Upper lobe of right lung (tissue), 1 donor: Measurements from ENCODE around the gene NT5DC3. TPM values are rescaled to one million over a fixed set of nuclear protein-coding genes. Genes with fewer than 3 reads are reported as not detected.

ENCODE experiments used
- ATAC-seq: fragments of 200-7000 bp; cut with Tn5 transposase; one replicate; pipeline ENCODE4 v1.9.1; 2020; ENCODE audit warnings: mild to moderate bottlenecking, moderate library complexity
- DNase-seq: peaks from one replicate; pipeline ENCODE4 v3.0.0-alpha.2; 2020
- H3K27ac ChIP-seq: fragments of 200-600 bp; one replicate; pipeline ENCODE4 v1.8.0; 2022
- H3K27me3 ChIP-seq: fragments of 200-600 bp; one replicate; pipeline ENCODE4 v1.8.0; 2022; ENCODE audit warnings: mild to moderate bottlenecking
- H3K36me3 ChIP-seq: fragments of 200-600 bp; one replicate; pipeline ENCODE4 v1.8.0; 2022
- H3K4me1 ChIP-seq: fragments of 200-600 bp; one replicate; pipeline ENCODE4 v1.8.0; 2022
- H3K4me3 ChIP-seq: fragments of 200-600 bp; one replicate; pipeline ENCODE4 v1.8.0; 2022; ENCODE audit warnings: mild to moderate bottlenecking
- H3K9me3 ChIP-seq: fragments of 200-600 bp; one replicate; pipeline ENCODE4 v1.8.0; 2022
- CTCF ChIP-seq: fragments of 200-600 bp; IDR thresholded peaks from one replicate; pipeline ENCODE4 v1.8.0; 2022; ENCODE audit warnings: antibody characterized with exemption
- intact Hi-C: fragments of 100-400 bp; cut with DNase I; formaldehyde crosslinking; loops from one replicate; pipeline ENCODE4 v1.11.0; 2022
- total RNA-seq: library from RNA; stranded (reverse); fragmentation: NEBNext Ultra II Directional; extraction: Animal tissue kit (Norgen Biotek cat#: 25700); gene quantifications from one replicate; pipeline ENCODE4 v1.2.1, GENCODE V29; 2021
- donor health status: DM: no; HTN: yes; CAD: no; lungs with severe emphysema.

The NT5DC3 gene
- total RNA-seq, 1 donor from 2014 or later, result 6.5 TPM

GRCh38 chr12:103821773-103822172, 19.3 kb downstream of the NT5DC3 start:
- Histone ChIP-seq H3K27me3 (no peaks in the 10 kb centered on the region), H3K4me1 (no peaks in the 10 kb centered on the region), H3K4me3 (no peak overlapping the region), H3K27ac (no peak overlapping the region), H3K36me3 (no peaks in the 10 kb centered on the region), H3K9me3 (no peaks in the 10 kb centered on the region)
- intact Hi-C loops, result no loop called here
- no peak for DNase-seq
- ATAC-seq, result no peak
- no peak for TF ChIP-seq CTCF

- no peak for ATAC-seq
- Histone ChIP-seq H3K27ac (no peak overlapping the region), H3K36me3 (no peaks in the 10 kb centered on the region), H3K27me3 (no peaks in the 10 kb centered on the region), H3K9me3 (no peaks in the 10 kb centered on the region), H3K4me1 (no peaks in the 10 kb centered on the region), H3K4me3 (no peak overlapping the region)
- intact Hi-C loops, result no loop called here
- TF ChIP-seq CTCF, result no peak
- no peak for DNase-seq
Observed at GRCh38 chr12:103820881-103821489, 20.0 kb downstream of the NT5DC3 start.

- TF ChIP-seq CTCF, result no peak
- DNase-seq (no peak), ATAC-seq (no peak)
- H3K4me3 ChIP-seq, result no peak overlapping the region
- H3K27me3 ChIP-seq, result no peaks in the 10 kb centered on the region
- H3K27ac ChIP-seq, result no peak overlapping the region
- H3K36me3 ChIP-seq, result no peaks in the 10 kb centered on the region
- intact Hi-C loops, result no loop called here
- H3K9me3 ChIP-seq, result no peaks in the 10 kb centered on the region
- no peaks in the 10 kb centered on the region for H3K4me1 ChIP-seq
Observed at GRCh38 chr12:103820361-103820760, 20.7 kb downstream of the NT5DC3 start.

GRCh38 chr12:103819892-103820291, 21.1 kb downstream of the NT5DC3 start:
- intact Hi-C loops, result no loop called here
- DNase-seq, result no peak
- Histone ChIP-seq H3K9me3 (no peaks in the 10 kb centered on the region), H3K4me3 (no peak overlapping the region), H3K36me3 (no peaks in the 10 kb centered on the region), H3K27me3 (no peaks in the 10 kb centered on the region), H3K4me1 (no peaks in the 10 kb centered on the region), H3K27ac (no peak overlapping the region)
- TF ChIP-seq CTCF, result no peak
- ATAC-seq, result no peak

GRCh38 chr12:103819312-103819711, 21.7 kb downstream of the NT5DC3 start:
- Histone ChIP-seq H3K9me3 (no peaks in the 10 kb centered on the region), H3K27ac (no peak overlapping the region), H3K4me1 (no peaks in the 10 kb centered on the region), H3K36me3 (no peaks in the 10 kb centered on the region), H3K4me3 (no peak overlapping the region), H3K27me3 (no peaks in the 10 kb centered on the region)
- ATAC-seq (no peak), DNase-seq (no peak)
- intact Hi-C loops, result no loop called here
- TF ChIP-seq CTCF, result no peak

- Histone ChIP-seq H3K4me3 (no peak overlapping the region), H3K4me1 (no peaks in the 10 kb centered on the region), H3K27me3 (no peaks in the 10 kb centered on the region), H3K27ac (no peak overlapping the region), H3K9me3 (no peaks in the 10 kb centered on the region), H3K36me3 (no peaks in the 10 kb centered on the region)
- intact Hi-C loops, result no loop called here
- DNase-seq (no peak), ATAC-seq (no peak)
- TF ChIP-seq CTCF, result no peak
Observed at GRCh38 chr12:103817791-103818190, 23.2 kb downstream of the NT5DC3 start.
